K562 (cell line): ENCODE data around the gene AGFG2. TPM values are rescaled to one million over a fixed set of nuclear protein-coding genes. Genes with fewer than 3 reads are reported as not detected.

Experiments used
- ARID4B ChIP-seq: sonication (generic); formaldehyde crosslinking; IDR thresholded peaks from 2 replicates; pipeline ENCODE4 v1.8.0; 2022; ENCODE audit warnings: mild to moderate bottlenecking, missing genetic modification reagents
- ESRRA ChIP-seq: fragments of 450-650 bp; IDR thresholded peaks from 2 replicates; pipeline ENCODE4 v1.6.1; 2014; ENCODE audit warnings: low read depth, mild to moderate bottlenecking, moderate library complexity, borderline replicate concordance
- KDM5B ChIP-seq: fragments of 200-600 bp; sonication (generic); IDR thresholded peaks from 2 replicates; pipeline ENCODE4 v1.6.1; 2012; ENCODE audit warnings: low read depth, mild to moderate bottlenecking, moderate library complexity, low read length, control low read depth, inconsistent platforms; ENCODE audit not compliant: insufficient replicate concordance
- REST ChIP-seq, 2 experiments: fragments of 450-650 bp; formaldehyde crosslinking in 1 of 2; IDR thresholded peaks; 2 replicates each; pipeline versions ENCODE4 v1.4.0 to v1.6.1; 2014 to 2020; ENCODE audit warnings: mild to moderate bottlenecking in 2 of 2, borderline replicate concordance in 1 of 2, low read depth in 1 of 2
- TCF7 ChIP-seq: sonication (generic); IDR thresholded peaks from 2 replicates; pipeline ENCODE4 v1.6.1; 2016; ENCODE audit warnings: antibody characterized with exemption, borderline replicate concordance
- TOE1 ChIP-seq, 2 experiments: fragments of 450-650 bp in 1 of 2; sonication (generic) in 1 of 2; formaldehyde crosslinking in 1 of 2; IDR thresholded peaks; 2 replicates each; pipeline versions ENCODE4 v1.7.1 to v1.8.0; 2016 to 2022; ENCODE audit warnings: borderline replicate concordance in 2 of 2, mild to moderate bottlenecking in 2 of 2, antibody characterized with exemption in 1 of 2, inconsistent platforms in 1 of 2, low read depth in 1 of 2, missing genetic modification reagents in 1 of 2, moderate library complexity in 1 of 2
- ZNF707 ChIP-seq: fragments of 250-450 bp; sonication (Bioruptor Pico); conservative IDR thresholded peaks from 2 replicates; pipeline ENCODE4 v1.8.0; 2022; ENCODE audit warnings: inconsistent platforms, mild to moderate bottlenecking, moderate library complexity
- polyA plus RNA-seq, 8 experiments: library from polyadenylated mRNA; depleted of rRNA in 4 of 8; stranded (reverse) in 5 of 8; unstranded in 3 of 8; fragments of >200 nt; fragmentation: Nextera tagmentation in 2 of 8; fragmentation: Illumina TruSeq in 1 of 8; extraction: Ambion mirVana in 2 of 8; extraction: Trizol in 1 of 8; gene quantifications; 2 replicates each; pipeline versions ENCODE4 v1.2.1 to v1.2.3, GENCODE V29; 2011 to 2014; ENCODE audit warnings: inconsistent platforms in 1 of 8, missing spikeins in 1 of 8
- total RNA-seq, 7 experiments: library from RNA; depleted of rRNA in 6 of 7; stranded (reverse); fragments of >200 nt in 6 of 7; fragmentation: Illumina TruSeq in 2 of 7; extraction: Trizol in 2 of 7; gene quantifications; 2 replicates each; pipeline versions ENCODE4 v1.2.1 to v1.2.3, GENCODE V29; 2011 to 2021; ENCODE audit warnings: low replicate concordance in 1 of 7
- TF ChIP-seq, protein P1 (sequence below): fragments of 450-650 bp; formaldehyde crosslinking; IDR thresholded peaks from 2 replicates; pipeline ENCODE4 v1.4.0; 2020; ENCODE audit warnings: mild to moderate bottlenecking, mixed read lengths

Gene AGFG2
- total and polyA plus RNA-seq, 9 of the 15 experiments (the other 6 are each of a cell fraction or from before 2014, with no cell fraction given) = 0.31 to 23.1 (median 6.5) TPM

GRCh38 chr7:100611983-100612729 lies 73.2 kb downstream of the AGFG2 start, which contains the start of gene MOSPD3 (continued):
- no peak for TF ChIP-seq TCF7
- TF ChIP-seq ARID4B = peak; percentile 75
- TF ChIP-seq, protein P1, sequence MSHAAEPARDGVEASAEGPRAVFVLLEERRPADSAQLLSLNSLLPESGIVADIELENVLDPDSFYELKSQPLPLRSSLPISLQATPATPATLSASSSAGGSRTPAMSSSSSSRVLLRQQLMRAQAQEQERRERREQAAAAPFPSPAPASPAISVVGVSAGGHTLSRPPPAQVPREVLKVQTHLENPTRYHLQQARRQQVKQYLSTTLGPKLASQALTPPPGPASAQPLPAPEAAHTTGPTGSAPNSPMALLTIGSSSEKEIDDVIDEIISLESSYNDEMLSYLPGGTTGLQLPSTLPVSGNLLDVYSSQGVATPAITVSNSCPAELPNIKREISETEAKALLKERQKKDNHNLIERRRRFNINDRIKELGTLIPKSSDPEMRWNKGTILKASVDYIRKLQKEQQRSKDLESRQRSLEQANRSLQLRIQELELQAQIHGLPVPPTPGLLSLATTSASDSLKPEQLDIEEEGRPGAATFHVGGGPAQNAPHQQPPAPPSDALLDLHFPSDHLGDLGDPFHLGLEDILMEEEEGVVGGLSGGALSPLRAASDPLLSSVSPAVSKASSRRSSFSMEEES (CRISPR knock-in tag) = no peak
- peak; percentile 63 for TF ChIP-seq KDM5B
- peak; percentile 18; the same call in 1 of the 2 replicates for TF ChIP-seq REST (IDR thresholded peaks at IDR 0.05; ENCODE audit: borderline replicate concordance)
- TF ChIP-seq REST (CRISPR knock-in tag; IDR thresholded peaks at IDR 0.05; ENCODE audit: low read depth) = peak; percentile 41; the same call in 1 of the 2 replicates
- no peak for TF ChIP-seq ZNF707 (CRISPR knock-in tag)
- no peak for TF ChIP-seq TOE1 (IDR thresholded peaks at IDR 0.05; ENCODE audit: borderline replicate concordance)
- TF ChIP-seq TOE1 (CRISPR knock-in tag; IDR thresholded peaks at IDR 0.05; ENCODE audit: borderline replicate concordance, low read depth) = no peak
- TF ChIP-seq ESRRA = peak; percentile 92; the same call in 1 of the 2 replicates
